Gastrocnemius medialis (tissue), 4 donors: ENCODE data around the gene RGS17.

ENCODE experiments used
- POLR2A ChIP-seq, 2 donors: fragments of 450-650 bp; IDR thresholded peaks; one replicate each; pipeline ENCODE4 v1.6.1; 2017; ENCODE audit warnings: antibody characterized with exemption in 2 of 2, mild to moderate bottlenecking in 2 of 2, moderate library complexity in 2 of 2
- TF ChIP-seq, protein P1 (sequence below), 5 experiments: fragments of 450-650 bp in 3 of 5; fragments of 200-600 bp in 2 of 5; sonication (generic) in 2 of 5; IDR thresholded peaks in 4 of 5; conservative IDR thresholded peaks in 1 of 5; 1 replicate in 4 of 5; 2 replicates in 1 of 5; pipeline ENCODE4 v1.5.1; 2016 to 2019; ENCODE audit warnings: antibody characterized with exemption in 5 of 5, mild to moderate bottlenecking in 3 of 5, moderate library complexity in 3 of 5

DNA sequence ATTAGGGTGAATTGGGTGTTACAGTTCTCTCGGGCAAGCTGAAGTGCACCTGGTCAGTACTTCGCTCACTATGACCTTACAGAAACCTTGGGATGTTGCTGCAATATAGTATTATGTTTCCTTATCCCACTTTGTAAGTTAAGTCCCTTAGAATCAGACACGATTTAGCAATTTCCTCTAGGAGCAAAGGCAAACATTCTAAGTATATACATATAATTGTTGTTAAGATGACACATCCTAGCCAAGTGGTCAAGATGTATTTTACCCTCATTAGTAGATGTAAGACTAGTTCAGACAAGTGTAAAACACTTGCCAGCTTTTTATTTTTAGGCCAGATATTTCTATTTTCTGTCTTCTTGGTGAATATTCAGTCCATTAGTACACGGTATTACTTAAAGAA, 31.1 kb upstream of the RGS17 start:
- TF ChIP-seq, protein P1, sequence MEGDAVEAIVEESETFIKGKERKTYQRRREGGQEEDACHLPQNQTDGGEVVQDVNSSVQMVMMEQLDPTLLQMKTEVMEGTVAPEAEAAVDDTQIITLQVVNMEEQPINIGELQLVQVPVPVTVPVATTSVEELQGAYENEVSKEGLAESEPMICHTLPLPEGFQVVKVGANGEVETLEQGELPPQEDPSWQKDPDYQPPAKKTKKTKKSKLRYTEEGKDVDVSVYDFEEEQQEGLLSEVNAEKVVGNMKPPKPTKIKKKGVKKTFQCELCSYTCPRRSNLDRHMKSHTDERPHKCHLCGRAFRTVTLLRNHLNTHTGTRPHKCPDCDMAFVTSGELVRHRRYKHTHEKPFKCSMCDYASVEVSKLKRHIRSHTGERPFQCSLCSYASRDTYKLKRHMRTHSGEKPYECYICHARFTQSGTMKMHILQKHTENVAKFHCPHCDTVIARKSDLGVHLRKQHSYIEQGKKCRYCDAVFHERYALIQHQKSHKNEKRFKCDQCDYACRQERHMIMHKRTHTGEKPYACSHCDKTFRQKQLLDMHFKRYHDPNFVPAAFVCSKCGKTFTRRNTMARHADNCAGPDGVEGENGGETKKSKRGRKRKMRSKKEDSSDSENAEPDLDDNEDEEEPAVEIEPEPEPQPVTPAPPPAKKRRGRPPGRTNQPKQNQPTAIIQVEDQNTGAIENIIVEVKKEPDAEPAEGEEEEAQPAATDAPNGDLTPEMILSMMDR (IDR thresholded peaks at IDR 0.05 in 4 of 5, conservative IDR thresholded peaks at IDR 0.05 in 1 of 5), result no peak
- no peak for TF ChIP-seq POLR2A (IDR thresholded peaks at IDR 0.05)
